ENCODE results near the gene G2E3.

GRCh38 chr14:30569216-30569902 lies 10.4 kb downstream of the G2E3 start:
- TF ChIP-seq RARB (CRISPR knock-in tag; IDR thresholded peaks at IDR 0.05) = no peak
- no peak for TF ChIP-seq PATZ1 (CRISPR knock-in tag; IDR thresholded peaks at IDR 0.05; ENCODE audit: borderline replicate concordance)
- TF ChIP-seq POU6F1 (CRISPR knock-in tag; IDR thresholded peaks at IDR 0.05; ENCODE audit: borderline replicate concordance, low read depth) = no peak
- no peak for TF ChIP-seq ZC3H10 (CRISPR knock-in tag; IDR thresholded peaks at IDR 0.05)
- no peak for TF ChIP-seq ZFP3 (CRISPR knock-in tag; IDR thresholded peaks at IDR 0.05)
- no peak for TF ChIP-seq CSDC2 (CRISPR knock-in tag; IDR thresholded peaks at IDR 0.05)
- no peak for TF ChIP-seq ISL1 (CRISPR knock-in tag; IDR thresholded peaks at IDR 0.05)
- TF ChIP-seq ESRRG (CRISPR knock-in tag; IDR thresholded peaks at IDR 0.05) = no peak
- TF ChIP-seq, protein P1, sequence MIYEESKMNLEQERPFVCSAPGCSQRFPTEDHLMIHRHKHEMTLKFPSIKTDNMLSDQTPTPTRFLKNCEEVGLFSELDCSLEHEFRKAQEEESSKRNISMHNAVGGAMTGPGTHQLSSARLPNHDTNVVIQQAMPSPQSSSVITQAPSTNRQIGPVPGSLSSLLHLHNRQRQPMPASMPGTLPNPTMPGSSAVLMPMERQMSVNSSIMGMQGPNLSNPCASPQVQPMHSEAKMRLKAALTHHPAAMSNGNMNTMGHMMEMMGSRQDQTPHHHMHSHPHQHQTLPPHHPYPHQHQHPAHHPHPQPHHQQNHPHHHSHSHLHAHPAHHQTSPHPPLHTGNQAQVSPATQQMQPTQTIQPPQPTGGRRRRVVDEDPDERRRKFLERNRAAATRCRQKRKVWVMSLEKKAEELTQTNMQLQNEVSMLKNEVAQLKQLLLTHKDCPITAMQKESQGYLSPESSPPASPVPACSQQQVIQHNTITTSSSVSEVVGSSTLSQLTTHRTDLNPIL (CRISPR knock-in tag; IDR thresholded peaks at IDR 0.05; ENCODE audit: low read depth) = no peak
- no peak for TF ChIP-seq ZFP30 (CRISPR knock-in tag; IDR thresholded peaks at IDR 0.05)
- TF ChIP-seq PPARA (CRISPR knock-in tag; IDR thresholded peaks at IDR 0.05; ENCODE audit: borderline replicate concordance) = no peak
- TF ChIP-seq TSHZ2 (CRISPR knock-in tag; IDR thresholded peaks at IDR 0.05) = no peak
- TF ChIP-seq ARNTL (CRISPR knock-in tag; IDR thresholded peaks at IDR 0.05; ENCODE audit: borderline replicate concordance, low read depth) = no peak
